Memory B cell (primary cell): ENCODE data around the gene TMEM225B.
"Not testable (repeated sequence)": the region's sequence is repeated elsewhere in the genome, so short reads cannot be mapped to it uniquely, and the experiment has no call there.

Source experiments
- ATAC-seq: fragments of 150-1000 bp; cut with Tn5 transposase; 2 replicates; pipeline ENCODE4 v1.10.0; 2021; ENCODE audit warnings: low read depth, mild to moderate bottlenecking, moderate library complexity
- DNase-seq, 2 donors: peaks; one replicate each; pipeline ENCODE4 v3.0.0; 2022; ENCODE audit warnings: low spot score in 2 of 2
- H3K27ac Mint-ChIP-seq: one replicate; pipeline ENCODE4 v1.8.0; 2022; ENCODE audit warnings: mild to moderate bottlenecking, moderate library complexity, mixed read lengths
- H3K27me3 Mint-ChIP-seq: one replicate; pipeline ENCODE4 v1.8.0; 2022; ENCODE audit warnings: mixed read lengths
- H3K36me3 Mint-ChIP-seq: one replicate; pipeline ENCODE4 v1.8.0; 2022; ENCODE audit warnings: mild to moderate bottlenecking, mixed read lengths
- H3K4me1 Mint-ChIP-seq: one replicate; pipeline ENCODE4 v1.8.0; 2022; ENCODE audit warnings: mixed read lengths
- H3K4me3 Mint-ChIP-seq: one replicate; pipeline ENCODE4 v1.8.0; 2022; ENCODE audit warnings: mild to moderate bottlenecking, moderate library complexity, mixed read lengths
- H3K9me3 Mint-ChIP-seq: one replicate; pipeline ENCODE4 v1.8.0; 2022; ENCODE audit warnings: mixed read lengths

The TMEM225B gene

GRCh38 chr7:99597762-99598501 is at the start of gene TMEM225B:
Gene TMEM225B, plus strand, starts transcription at chr7:99598267. Its CDS starts 6,122 bp downstream, at chr7:99604389.
- no peak for ATAC-seq
- Mint-ChIP-seq H3K27me3 (no peaks in the 10 kb centered on the region), H3K4me1 (no peaks in the 10 kb centered on the region), H3K4me3 (no peak within 1 kb of the TSS), H3K27ac (no peak within 1 kb of the TSS), H3K36me3 (peaks cover 5% of the 10 kb centered on the region), H3K9me3 (no peaks in the 10 kb centered on the region)
- no peak for DNase-seq

- H3K4me3 Mint-ChIP-seq, H3K9me3 Mint-ChIP-seq, DNase-seq, H3K27me3 Mint-ChIP-seq, H3K27ac Mint-ChIP-seq, ATAC-seq: not testable (repeated sequence)
- H3K4me1 Mint-ChIP-seq = peaks cover 11% of the 10 kb centered on the region
- H3K36me3 Mint-ChIP-seq = peaks cover 23% of the 10 kb centered on the region
Observed at GRCh38 chr7:99549545-99549944, 48.5 kb upstream of the TMEM225B start.

- Mint-ChIP-seq H3K9me3 (peaks cover 4% of the 10 kb centered on the region), H3K27me3 (no peaks in the 10 kb centered on the region), H3K36me3 (peaks cover 25% of the 10 kb centered on the region), H3K27ac (peak overlapping the region; percentile 95), H3K4me3 (peak overlapping the region; percentile 91), H3K4me1 (peaks cover 16% of the 10 kb centered on the region)
- ATAC-seq (no peak), DNase-seq (no peak)
Observed at GRCh38 chr7:99551334-99551733, 46.7 kb upstream of the TMEM225B start.

- DNase-seq (peak; percentile 73 to 77), ATAC-seq (peak; percentile 100)
- Mint-ChIP-seq H3K27ac (peak within 1 kb of the TSS; percentile 95), H3K9me3 (peaks cover 4% of the 10 kb centered on the region), H3K27me3 (no peaks in the 10 kb centered on the region), H3K4me1 (peaks cover 16% of the 10 kb centered on the region), H3K4me3 (peak within 1 kb of the TSS; percentile 91), H3K36me3 (peaks cover 23% of the 10 kb centered on the region)
Observed at GRCh38 chr7:99551767-99552463, 46.2 kb upstream of the TMEM225B start, which contains the start of gene FAM200A. Gene FAM200A, minus strand, starts transcription at chr7:99552114. Its CDS starts 3,707 bp downstream, at chr7:99548407.

- H3K27me3 Mint-ChIP-seq = no peaks in the 10 kb centered on the region
- H3K9me3 Mint-ChIP-seq = peaks cover 4% of the 10 kb centered on the region
- DNase-seq (no peak), ATAC-seq (no peak)
- H3K4me3 Mint-ChIP-seq = peak overlapping the region; percentile 11
- peaks cover 20% of the 10 kb centered on the region for H3K4me1 Mint-ChIP-seq
- peak overlapping the region; percentile 95 for H3K27ac Mint-ChIP-seq
- H3K36me3 Mint-ChIP-seq = peaks cover 19% of the 10 kb centered on the region
Observed at GRCh38 chr7:99553039-99553438, 45.0 kb upstream of the TMEM225B start.

- no peak overlapping the region for H3K27ac Mint-ChIP-seq
- no peaks in the 10 kb centered on the region for H3K9me3 Mint-ChIP-seq
- H3K4me1 Mint-ChIP-seq = peaks cover 20% of the 10 kb centered on the region
- peaks cover 11% of the 10 kb centered on the region for H3K36me3 Mint-ChIP-seq
- DNase-seq (no peak), ATAC-seq (no peak)
- no peaks in the 10 kb centered on the region for H3K27me3 Mint-ChIP-seq
- H3K4me3 Mint-ChIP-seq = no peak overlapping the region
Observed at GRCh38 chr7:99554939-99555338, 43.1 kb upstream of the TMEM225B start.

GRCh38 chr7:99557196-99557607 is 40.9 kb upstream of the TMEM225B start:
- Mint-ChIP-seq H3K27me3 (no peaks in the 10 kb centered on the region), H3K4me1 (peaks cover 29% of the 10 kb centered on the region), H3K36me3 (peaks cover 24% of the 10 kb centered on the region), H3K27ac (peak overlapping the region; percentile 92), H3K4me3 (peak overlapping the region; percentile 95), H3K9me3 (no peaks in the 10 kb centered on the region)
- ATAC-seq (no peak), DNase-seq (no peak)

- ATAC-seq (peak; percentile 66), DNase-seq (no peak)
- H3K36me3 Mint-ChIP-seq = peaks cover 31% of the 10 kb centered on the region
- H3K27ac Mint-ChIP-seq = peak overlapping the region; percentile 92
- peaks cover 29% of the 10 kb centered on the region for H3K4me1 Mint-ChIP-seq
- H3K27me3 Mint-ChIP-seq = no peaks in the 10 kb centered on the region
- peak overlapping the region; percentile 95 for H3K4me3 Mint-ChIP-seq
- H3K9me3 Mint-ChIP-seq = no peaks in the 10 kb centered on the region
Observed at GRCh38 chr7:99557940-99558305, 40.1 kb upstream of the TMEM225B start.

GRCh38 chr7:99558306-99559174 is 39.5 kb upstream of the TMEM225B start, which contains the start of gene ZNF655:
Gene ZNF655, plus strand, starts transcription at chr7:99558642. Its CDS starts 1,918 bp downstream, at chr7:99560560.
- peaks cover 27% of the 10 kb centered on the region for H3K4me1 Mint-ChIP-seq
- H3K36me3 Mint-ChIP-seq = peaks cover 34% of the 10 kb centered on the region

GRCh38 chr7:99559175-99559915 is 38.7 kb upstream of the TMEM225B start:
- no peak for DNase-seq
- H3K36me3 Mint-ChIP-seq = peaks cover 36% of the 10 kb centered on the region
- no peaks in the 10 kb centered on the region for H3K9me3 Mint-ChIP-seq
- peak overlapping the region; percentile 95 for H3K4me3 Mint-ChIP-seq
- H3K27me3 Mint-ChIP-seq = no peaks in the 10 kb centered on the region
- peak overlapping the region; percentile 92 for H3K27ac Mint-ChIP-seq
- ATAC-seq = peak; percentile 5
- peaks cover 32% of the 10 kb centered on the region for H3K4me1 Mint-ChIP-seq

More at GRCh38 chr7:99558306-99559174, 39.5 kb upstream of the TMEM225B start, which contains the start of gene ZNF655:
- DNase-seq (peak; percentile 84 to 89), ATAC-seq (peak; percentile 84)
- Mint-ChIP-seq H3K4me3 (peak within 1 kb of the TSS; percentile 95), H3K9me3 (no peaks in the 10 kb centered on the region), H3K27me3 (no peaks in the 10 kb centered on the region), H3K27ac (peak within 1 kb of the TSS; percentile 92)

- no peak for ATAC-seq
- Mint-ChIP-seq H3K27me3 (no peaks in the 10 kb centered on the region), H3K27ac (peak overlapping the region; percentile 39), H3K9me3 (no peaks in the 10 kb centered on the region), H3K4me1 (peaks cover 25% of the 10 kb centered on the region), H3K4me3 (peak overlapping the region; percentile 28), H3K36me3 (peaks cover 35% of the 10 kb centered on the region)
- DNase-seq = no peak
Observed at GRCh38 chr7:99560834-99561736, 37.0 kb upstream of the TMEM225B start.

GRCh38 chr7:99561737-99562051 is 36.4 kb upstream of the TMEM225B start:
- H3K27me3 Mint-ChIP-seq = no peaks in the 10 kb centered on the region
- peaks cover 26% of the 10 kb centered on the region for H3K4me1 Mint-ChIP-seq
- ATAC-seq (no peak), DNase-seq (no peak)
- H3K4me3 Mint-ChIP-seq = no peak overlapping the region
- no peak overlapping the region for H3K27ac Mint-ChIP-seq
- peaks cover 35% of the 10 kb centered on the region for H3K36me3 Mint-ChIP-seq
- H3K9me3 Mint-ChIP-seq = no peaks in the 10 kb centered on the region
